Mesodermal cell (in vitro differentiated cells): ENCODE results near the gene KCNJ11.

Experiments
- H3K27ac ChIP-seq: 2 replicates; pipeline ENCODE4 v1.7.0; 2013; ENCODE audit warnings: mild to moderate bottlenecking, low read depth, low read length, moderate library complexity; ENCODE audit not compliant: severe bottlenecking
- H3K36me3 ChIP-seq: 2 replicates; pipeline ENCODE4 v1.7.1; 2013; ENCODE audit warnings: mild to moderate bottlenecking, low read length, moderate library complexity; ENCODE audit not compliant: control insufficient read depth, insufficient read depth
- H3K4me1 ChIP-seq: one replicate; pipeline ENCODE4 v1.7.1; 2013; ENCODE audit warnings: mild to moderate bottlenecking, low read length; ENCODE audit not compliant: insufficient read depth, control insufficient read depth, poor library complexity, severe bottlenecking
- H3K4me3 ChIP-seq: 2 replicates; pipeline ENCODE4 v1.7.0; 2013; ENCODE audit warnings: low read length, control low read depth, mild to moderate bottlenecking; ENCODE audit not compliant: insufficient read depth, poor library complexity, severe bottlenecking; ENCODE audit errors: extremely low read depth
- H3K9me3 ChIP-seq: 2 replicates; pipeline ENCODE4 v1.7.1; 2013; ENCODE audit warnings: mild to moderate bottlenecking, low read length, moderate library complexity; ENCODE audit not compliant: control insufficient read depth
- WGBS, 2 experiments: methylation state at CpG; one replicate each; pipeline ENCODE4 v1.1.5; 2013; ENCODE audit warnings: missing lambda C conversion rate in 2 of 2; ENCODE audit not compliant: insufficient coverage in 2 of 2; 5-methylcytosine and 5-hydroxymethylcytosine counted together

Gene KCNJ11

DNA sequence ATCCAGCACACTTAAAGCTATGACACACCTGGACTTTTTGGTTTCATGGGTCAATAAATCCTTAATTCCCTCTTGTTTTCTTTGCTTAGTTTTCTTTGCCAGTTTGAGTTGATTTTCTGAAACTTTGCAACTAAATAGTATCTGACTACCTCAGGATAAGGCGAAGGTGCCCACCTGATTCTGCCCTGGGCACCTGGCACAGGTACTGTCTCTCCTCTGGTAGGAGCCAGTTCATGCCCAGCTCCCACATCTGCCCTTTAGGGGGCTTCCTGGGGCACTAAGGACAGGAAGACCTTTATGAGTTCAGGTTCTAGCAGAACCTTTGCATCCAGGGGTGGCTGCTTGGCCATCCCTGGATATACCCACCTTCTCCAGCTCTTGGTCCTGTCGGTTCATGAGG, 19.6 kb upstream of the KCNJ11 start:
- peaks cover 3% of the 10 kb centered on the region for H3K4me1 ChIP-seq
- no peaks in the 10 kb centered on the region for H3K36me3 ChIP-seq
- WGBS, 2 experiments, result 80 to 100% methylated on average over 1 to 2 of the region's 2 CpGs
- no peaks in the 10 kb centered on the region for H3K9me3 ChIP-seq
- H3K27ac ChIP-seq, result no peak overlapping the region
- H3K4me3 ChIP-seq, result no peak overlapping the region

DNA sequence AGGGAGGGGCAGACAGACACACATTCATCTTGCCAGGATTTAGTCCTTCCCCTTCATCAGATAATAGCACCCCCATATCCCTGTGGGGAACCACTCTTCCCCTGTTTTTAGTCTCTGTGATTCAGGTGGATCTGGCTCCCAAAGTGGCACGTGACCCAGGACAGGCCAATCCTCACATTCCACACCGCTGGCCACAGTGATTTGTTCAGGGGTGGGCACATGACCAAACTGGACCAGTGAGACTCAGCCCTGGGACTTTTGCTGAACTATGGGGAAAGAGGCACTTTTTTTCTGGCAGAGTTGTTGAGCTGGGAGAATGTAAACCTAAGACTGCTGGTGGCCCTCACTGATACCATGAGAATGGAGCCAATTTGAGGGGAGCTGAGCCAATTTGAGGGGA, 19.1 kb upstream of the KCNJ11 start:
- Histone ChIP-seq H3K36me3 (no peaks in the 10 kb centered on the region), H3K4me1 (peaks cover 3% of the 10 kb centered on the region), H3K9me3 (no peaks in the 10 kb centered on the region), H3K27ac (no peak overlapping the region), H3K4me3 (no peak overlapping the region)
- WGBS, 2 experiments, result 94 to 100% methylated on average over 2 of the region's 2 CpGs

GRCh38 chr11:17406818-17407149, 18.3 kb upstream of the KCNJ11 start:
- H3K4me1 ChIP-seq, result peaks cover 3% of the 10 kb centered on the region
- H3K36me3 ChIP-seq, result no peaks in the 10 kb centered on the region
- 91 to 97% methylated on average over 13 of the region's 13 CpGs for WGBS, 2 experiments
- no peak overlapping the region for H3K4me3 ChIP-seq
- H3K9me3 ChIP-seq, result no peaks in the 10 kb centered on the region
- no peak overlapping the region for H3K27ac ChIP-seq

DNA sequence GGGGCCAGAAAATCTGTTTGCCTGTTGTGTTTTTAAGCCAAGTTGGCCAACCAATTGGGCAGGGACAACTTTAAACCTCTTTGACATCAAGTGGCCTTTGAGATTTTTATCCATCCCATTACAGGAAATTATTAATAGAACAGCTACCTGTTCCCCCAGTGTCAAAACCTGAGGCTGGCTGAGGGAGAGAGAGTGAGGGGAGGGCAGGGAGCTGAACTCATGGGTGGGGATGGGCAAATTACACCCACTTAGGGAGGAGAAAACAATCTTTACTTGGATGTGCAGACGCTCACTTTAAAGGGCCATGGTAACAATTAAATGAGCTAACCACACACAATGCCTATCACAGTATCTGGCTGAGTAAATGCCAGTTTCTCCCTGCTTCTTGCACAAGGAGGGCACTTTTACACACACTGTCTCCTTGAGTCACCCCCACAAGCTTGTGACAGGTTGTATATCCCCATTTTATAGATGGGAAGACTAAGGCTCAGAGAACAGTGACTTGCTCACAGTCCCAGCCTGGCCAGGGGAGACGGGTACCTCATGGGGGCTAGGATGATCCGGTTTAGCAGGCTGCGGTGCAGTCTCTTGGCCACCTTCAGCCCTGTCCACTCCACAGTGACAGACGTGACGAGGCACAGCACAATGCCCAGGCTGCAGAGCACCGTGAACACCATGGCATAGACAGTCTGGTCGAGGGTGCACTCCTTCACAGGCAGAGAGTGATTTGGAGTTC, 17.8 kb upstream of the KCNJ11 start:
- H3K27ac ChIP-seq, result no peak overlapping the region

DNA sequence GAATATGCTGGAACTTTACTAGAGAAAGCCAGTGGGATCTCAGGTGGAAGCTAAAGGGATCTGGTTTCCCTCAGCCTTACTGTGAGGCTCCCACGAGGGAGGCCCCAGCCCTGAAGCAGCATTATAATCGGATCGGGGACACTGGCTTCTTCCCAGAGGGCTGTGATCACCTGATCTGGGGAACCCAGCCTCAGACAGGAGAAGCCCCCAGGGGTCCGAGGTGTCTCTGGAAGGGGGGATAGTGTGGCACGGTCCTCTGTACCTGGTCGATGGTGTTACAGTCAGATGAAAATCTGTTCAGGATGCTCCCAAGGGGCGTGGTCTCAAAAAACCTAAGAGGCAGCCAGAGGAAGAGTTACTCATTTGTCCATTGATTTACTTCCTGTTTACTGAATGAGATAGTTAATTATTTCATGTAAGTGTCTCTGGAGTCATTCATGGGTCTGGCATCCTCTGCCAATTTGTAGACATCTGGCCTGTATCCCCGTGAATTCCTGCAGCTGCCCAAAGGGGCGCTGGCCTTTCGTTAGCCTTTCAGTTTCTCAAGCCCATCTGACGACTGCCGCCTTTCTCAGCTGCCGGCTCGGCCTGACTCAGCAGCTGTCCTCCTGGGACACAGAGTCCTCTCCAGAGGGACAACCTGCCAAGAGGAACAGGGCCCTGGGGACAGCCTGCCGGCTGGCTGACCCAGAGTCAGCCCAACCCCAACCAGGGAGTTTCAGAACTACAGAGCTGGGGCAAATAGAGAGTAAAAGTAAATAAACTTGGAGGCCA, 17.0 kb upstream of the KCNJ11 start:
- H3K4me3 ChIP-seq, result no peak overlapping the region
- H3K9me3 ChIP-seq, result no peaks in the 10 kb centered on the region
- no peaks in the 10 kb centered on the region for H3K36me3 ChIP-seq
- peaks cover 3% of the 10 kb centered on the region for H3K4me1 ChIP-seq
- WGBS, 2 experiments, result 61% methylated on average over 14 of the region's 15 CpGs
- H3K27ac ChIP-seq, result no peak overlapping the region

More for the DNA sequence above, 17.8 kb upstream of the KCNJ11 start:
- Histone ChIP-seq H3K4me1 (peaks cover 3% of the 10 kb centered on the region), H3K36me3 (no peaks in the 10 kb centered on the region), H3K9me3 (no peaks in the 10 kb centered on the region), H3K4me3 (no peak overlapping the region)
- WGBS, 2 experiments, result 89 to 91% methylated on average over 7 of the region's 8 CpGs

GRCh38 chr11:17403980-17404759, 15.7 kb upstream of the KCNJ11 start:
- 91 to 97% methylated on average over 8 to 13 of the region's 18 CpGs for WGBS, 2 experiments
- Histone ChIP-seq H3K9me3 (no peaks in the 10 kb centered on the region), H3K27ac (no peak overlapping the region), H3K4me1 (peaks cover 3% of the 10 kb centered on the region), H3K4me3 (no peak overlapping the region), H3K36me3 (no peaks in the 10 kb centered on the region)

GRCh38 chr11:17402486-17402885, 14.0 kb upstream of the KCNJ11 start:
- WGBS, 2 experiments, result 94 to 98% methylated on average over 5 to 6 of the region's 8 CpGs
- no peaks in the 10 kb centered on the region for H3K36me3 ChIP-seq
- H3K4me3 ChIP-seq, result no peak overlapping the region

GRCh38 chr11:17401841-17402240, 13.4 kb upstream of the KCNJ11 start:
- Histone ChIP-seq H3K27ac (no peak overlapping the region), H3K9me3 (no peaks in the 10 kb centered on the region)
- 92 to 95% methylated on average over 8 of the region's 8 CpGs for WGBS, 2 experiments

More at GRCh38 chr11:17402486-17402885, 14.0 kb upstream of the KCNJ11 start:
- Histone ChIP-seq H3K9me3 (no peaks in the 10 kb centered on the region), H3K4me1 (peaks cover 3% of the 10 kb centered on the region), H3K27ac (no peak overlapping the region)

DNA sequence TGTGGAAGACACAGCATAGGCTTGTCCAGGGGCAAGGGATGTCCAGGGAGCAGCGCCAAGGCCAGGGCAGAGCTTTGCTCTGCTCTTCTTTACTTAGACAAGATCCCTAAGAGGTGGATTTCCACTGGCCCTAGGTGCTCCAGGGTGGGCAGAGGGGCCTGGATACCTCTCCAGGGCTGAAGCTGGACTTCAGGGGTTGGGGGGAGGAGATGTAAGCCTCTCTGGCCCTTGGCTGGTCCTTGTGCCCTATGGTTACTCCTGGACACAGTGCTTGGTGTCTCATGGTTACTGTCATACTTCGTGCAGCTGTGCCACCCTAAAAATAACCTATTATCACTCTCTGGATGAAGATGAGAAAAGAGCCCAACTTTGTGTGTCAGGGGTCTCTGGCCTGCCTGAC, 12.9 kb upstream of the KCNJ11 start:
- WGBS, 2 experiments, result 57 to 88% methylated on average over 1 of the region's 2 CpGs
- H3K4me3 ChIP-seq, result no peak overlapping the region
- no peaks in the 10 kb centered on the region for H3K9me3 ChIP-seq
- H3K27ac ChIP-seq, result no peak overlapping the region
- peaks cover 3% of the 10 kb centered on the region for H3K4me1 ChIP-seq
- no peaks in the 10 kb centered on the region for H3K36me3 ChIP-seq

More at GRCh38 chr11:17401841-17402240, 13.4 kb upstream of the KCNJ11 start:
- H3K36me3 ChIP-seq, result no peaks in the 10 kb centered on the region
- H3K4me3 ChIP-seq, result no peak overlapping the region
- H3K4me1 ChIP-seq, result peaks cover 3% of the 10 kb centered on the region

- WGBS, 2 experiments, result 96 to 97% methylated on average over 18 to 19 of the region's 19 CpGs
- H3K27ac ChIP-seq, result no peak overlapping the region
- no peak overlapping the region for H3K4me3 ChIP-seq
- H3K9me3 ChIP-seq, result no peaks in the 10 kb centered on the region
- no peaks in the 10 kb centered on the region for H3K4me1 ChIP-seq
- no peaks in the 10 kb centered on the region for H3K36me3 ChIP-seq
Observed at GRCh38 chr11:17400048-17400775, 11.8 kb upstream of the KCNJ11 start.
